Caco-2 (cell line): ENCODE measurements around the gene FFAR3. TPM values are rescaled to one million over a fixed set of nuclear protein-coding genes. Genes with fewer than 3 reads are reported as not detected.

Source experiments
- BruUV-seq: library from RNA; stranded (reverse); fragments of 400-500 nt; replicated peaks from 2 replicates; lab custom pipeline; 2021; lab: Mats Ljungman, UMichigan
- CTCF ChIA-PET: fragments of 300-600 bp; sonication (Branson Sonifier 250); formaldehyde crosslinking; loops from one replicate; lab custom pipeline; 2022; ENCODE audit warnings: antibody characterized with exemption; lab: Charles Lee
- POLR2A ChIA-PET: fragments of 300-600 bp; sonication (Branson Sonifier 250); formaldehyde crosslinking; loops from one replicate; lab custom pipeline; 2022; ENCODE audit warnings: antibody characterized with exemption; lab: Charles Lee
- DNase-seq, 2 experiments: peaks; one replicate each; pipeline versions ENCODE4 v3.0.0 to v3.0.0-alpha.2; 2020 to 2022
- H3K27me3 ChIP-seq: replicated peaks from 2 replicates; pipeline ENCODE4 v1.6.0; 2011; ENCODE audit warnings: low read length; ENCODE audit not compliant: control insufficient read depth, insufficient read depth
- H3K36me3 ChIP-seq: 2 replicates; pipeline ENCODE4 v1.5.1; 2011; ENCODE audit warnings: low read length; ENCODE audit not compliant: control insufficient read depth, insufficient read depth
- H3K4me1 ChIP-seq: fragments of 250-450 bp; sonication (Bioruptor Pico); 2 replicates; pipeline ENCODE4 v1.5.1; 2020; ENCODE audit warnings: mild to moderate bottlenecking
- H3K4me3 ChIP-seq: 2 replicates; pipeline ENCODE4 v1.5.1; 2011; ENCODE audit warnings: low read depth, mild to moderate bottlenecking, control low read depth, low read length
- H3K9me3 ChIP-seq: fragments of 250-450 bp; sonication (Bioruptor Pico); 2 replicates; pipeline ENCODE4 v1.5.1; 2020; ENCODE audit warnings: mild to moderate bottlenecking, moderate library complexity
- H3K27ac Mint-ChIP-seq: one replicate; pipeline ENCODE4 v1.8.0; 2022; ENCODE audit warnings: mixed read lengths; ENCODE audit not compliant: unreplicated experiment
- H3K27me3 Mint-ChIP-seq: one replicate; pipeline ENCODE4 v1.8.0; 2022; ENCODE audit warnings: mixed read lengths; ENCODE audit not compliant: insufficient read depth, unreplicated experiment
- H3K36me3 Mint-ChIP-seq: one replicate; pipeline ENCODE4 v1.8.0; 2022; ENCODE audit warnings: mild to moderate bottlenecking, mixed read lengths; ENCODE audit not compliant: insufficient read depth, unreplicated experiment
- H3K4me1 Mint-ChIP-seq: one replicate; pipeline ENCODE4 v1.8.0; 2022; ENCODE audit warnings: low read depth, mixed read lengths; ENCODE audit not compliant: unreplicated experiment
- H3K4me3 Mint-ChIP-seq: one replicate; pipeline ENCODE4 v1.8.0; 2022; ENCODE audit warnings: mild to moderate bottlenecking, moderate library complexity, mixed read lengths; ENCODE audit not compliant: unreplicated experiment
- H3K9me3 Mint-ChIP-seq: one replicate; pipeline ENCODE4 v1.8.0; 2022; ENCODE audit warnings: mixed read lengths; ENCODE audit not compliant: unreplicated experiment
- CTCF ChIP-seq, 2 experiments: fragments of 200-600 bp in 1 of 2; IDR thresholded peaks; 1 replicate in 1 of 2; 2 replicates in 1 of 2; pipeline versions ENCODE4 v1.5.1 to v1.8.0; 2011 to 2022; ENCODE audit warnings: antibody characterized with exemption in 1 of 2, control low read depth in 1 of 2, inconsistent platforms in 1 of 2, low read depth in 1 of 2, low read length in 1 of 2, mild to moderate bottlenecking in 1 of 2, moderate library complexity in 1 of 2; ENCODE audit not compliant: insufficient read depth in 1 of 2, severe bottlenecking in 1 of 2, unreplicated experiment in 1 of 2
- intact Hi-C: fragments of 100-400 bp; cut with micrococcal nuclease; formaldehyde crosslinking; loops from one replicate; pipeline ENCODE4 v1.10.0; 2022; ENCODE audit not compliant: unreplicated experiment
- total RNA-seq: library from RNA; stranded (reverse); gene quantifications from 2 replicates; pipeline ENCODE4 v1.2.3, GENCODE V29; 2022

Gene FFAR3
- total RNA-seq, 1 experiment from 2014 or later: not detected

DNA sequence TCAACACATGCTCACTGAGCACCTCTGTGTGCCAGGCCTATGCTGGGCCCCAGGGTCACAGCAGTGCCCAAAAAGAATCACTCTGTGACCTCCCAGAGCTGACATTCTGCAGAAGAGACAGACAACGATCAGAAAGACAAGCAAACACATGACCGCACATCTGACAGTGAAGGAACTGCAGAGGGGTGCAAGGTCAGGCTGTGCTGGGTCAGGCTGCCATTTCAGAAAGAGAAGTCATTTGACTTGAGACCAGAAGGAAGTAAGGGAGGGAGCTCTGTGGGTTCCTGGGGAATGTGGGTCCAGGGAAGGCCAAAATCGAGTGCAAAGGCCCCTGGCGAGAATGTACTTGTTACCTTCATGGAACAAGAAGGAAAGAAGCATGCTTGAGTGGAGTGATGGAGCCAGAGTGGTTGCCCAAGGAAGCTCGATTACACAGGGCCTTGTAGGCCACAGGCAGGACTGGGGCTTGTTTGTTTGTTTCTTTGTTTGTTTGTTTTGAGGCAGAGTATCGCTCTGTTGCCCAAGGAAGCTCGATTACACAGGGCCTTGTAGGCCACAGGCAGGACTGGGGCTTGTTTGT lies 40.7 kb upstream of the FFAR3 start:
- POLR2A ChIA-PET: no interaction called here
- no TSS peak for BruUV-seq
- no peak for DNase-seq

GRCh38 chr19:35318679-35319448 lies 39.4 kb upstream of the FFAR3 start:
- Histone ChIP-seq H3K36me3 (no peaks in the 10 kb centered on the region), H3K9me3 (peaks cover 4% of the 10 kb centered on the region; the same call in 1 of the 2 replicates), H3K4me3 (no peak overlapping the region), H3K27me3 (no peaks in the 10 kb centered on the region), H3K4me1 (no peaks in the 10 kb centered on the region)
- Mint-ChIP-seq H3K4me3 (no peak overlapping the region), H3K27ac (no peak overlapping the region), H3K27me3 (no peaks in the 10 kb centered on the region), H3K4me1 (peaks cover 7% of the 10 kb centered on the region), H3K36me3 (no peaks in the 10 kb centered on the region), H3K9me3 (peaks cover 9% of the 10 kb centered on the region)
- ChIA-PET CTCF (interaction anchor here (0.6 kb wide), 1 partner anchor 176 kb away, joined by 3 read pairs; no protein-coding TSS in a partner anchor), POLR2A (no interaction called here)
- no peak for DNase-seq
- no peak for TF ChIP-seq CTCF (IDR thresholded peaks at IDR 0.05; ENCODE audit: insufficient read depth in 1 of 2, low read depth in 1 of 2, low read length in 1 of 2, severe bottlenecking in 1 of 2, unreplicated experiment in 1 of 2)
- intact Hi-C loops: no loop called here
- no TSS peak for BruUV-seq

More for the DNA sequence above, 40.7 kb upstream of the FFAR3 start:
- Histone ChIP-seq H3K4me3 (no peak overlapping the region), H3K4me1 (no peaks in the 10 kb centered on the region), H3K27me3 (no peaks in the 10 kb centered on the region), H3K9me3 (peaks cover 4% of the 10 kb centered on the region; the same call in 1 of the 2 replicates), H3K36me3 (no peaks in the 10 kb centered on the region)
- no peak for TF ChIP-seq CTCF (IDR thresholded peaks at IDR 0.05; ENCODE audit: insufficient read depth in 1 of 2, low read depth in 1 of 2, low read length in 1 of 2, severe bottlenecking in 1 of 2, unreplicated experiment in 1 of 2)
- Mint-ChIP-seq H3K4me1 (peaks cover 7% of the 10 kb centered on the region), H3K27me3 (no peaks in the 10 kb centered on the region), H3K36me3 (no peaks in the 10 kb centered on the region), H3K9me3 (peaks cover 9% of the 10 kb centered on the region), H3K4me3 (no peak overlapping the region), H3K27ac (no peak overlapping the region)
- CTCF ChIA-PET: no interaction called here
- intact Hi-C loops: no loop called here

DNA sequence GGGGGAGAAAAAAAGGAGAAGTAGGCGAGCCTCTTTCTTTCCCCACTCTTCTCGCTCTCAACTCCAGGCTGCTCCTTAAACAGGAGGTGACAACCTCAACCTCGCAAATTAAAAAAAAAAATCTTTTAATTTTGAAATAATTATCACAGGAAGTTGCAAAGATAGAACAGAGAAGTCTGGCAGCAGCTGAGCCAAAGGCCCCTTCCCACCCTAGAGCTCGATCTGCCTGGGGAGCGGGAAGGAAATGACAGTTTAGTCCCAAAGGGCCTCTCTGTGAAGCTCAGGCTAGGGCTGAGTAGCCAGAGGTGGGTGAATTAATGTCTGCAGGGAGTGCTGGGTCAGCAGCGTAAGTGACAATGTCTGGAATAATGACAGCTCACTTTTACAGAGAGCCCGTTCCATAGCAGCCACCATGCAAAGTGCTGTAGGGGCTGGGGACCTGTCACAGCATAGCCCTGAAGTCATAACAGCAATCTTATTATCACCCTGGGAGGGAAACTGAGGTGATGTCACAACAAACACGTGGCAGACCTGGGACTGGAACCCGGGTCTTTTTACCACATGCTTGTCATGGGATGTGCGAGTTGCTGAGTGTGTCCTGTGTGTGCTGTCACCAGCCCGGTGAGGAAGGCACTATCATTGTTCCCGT lies 38.1 kb upstream of the FFAR3 start:
- Mint-ChIP-seq H3K4me3 (no peak overlapping the region), H3K27ac (no peak overlapping the region), H3K4me1 (peaks cover 14% of the 10 kb centered on the region), H3K27me3 (no peaks in the 10 kb centered on the region), H3K36me3 (no peaks in the 10 kb centered on the region), H3K9me3 (peaks cover 9% of the 10 kb centered on the region)
- no peak overlapping the region for H3K4me3 ChIP-seq
- H3K4me1 ChIP-seq: no peaks in the 10 kb centered on the region
- H3K27me3 ChIP-seq: no peaks in the 10 kb centered on the region
- no TSS peak for BruUV-seq
- H3K9me3 ChIP-seq: peaks cover 4% of the 10 kb centered on the region; the same call in 1 of the 2 replicates
- CTCF ChIA-PET: no interaction called here
- POLR2A ChIA-PET: no interaction called here
- no peaks in the 10 kb centered on the region for H3K36me3 ChIP-seq
- intact Hi-C loops: no loop called here
- TF ChIP-seq CTCF (IDR thresholded peaks at IDR 0.05; ENCODE audit: insufficient read depth in 1 of 2, low read depth in 1 of 2, low read length in 1 of 2, severe bottlenecking in 1 of 2, unreplicated experiment in 1 of 2): no peak
- no peak for DNase-seq
